ENCODE data around the gene IRF7.

GRCh38 chr11:578276-579035, 37.3 kb downstream of the IRF7 start:
- TF ChIP-seq CTCF (IDR thresholded peaks at IDR 0.05) (no peak), POLR2A (IDR thresholded peaks at IDR 0.05) (no peak)

Data from adrenal gland (tissue), 5 donors.